ENCODE data around the gene PKMYT1.
A peak's percentile ranks its signal among the peaks of the same experiment; 100 is the strongest.

The PKMYT1 gene

GRCh38 chr16:2980227-2981176, at the start of gene PKMYT1:
PKMYT1 (minus strand) TSS chr16:2980446; CDS start chr16:2979657, 789 bp downstream.
- DNase-seq, result peak; percentile 97

GRCh38 chr16:3029491-3030221, 49.4 kb upstream of the PKMYT1 start:
- DNase-seq, result no peak

GRCh38 chr16:3028716-3029319, 48.6 kb upstream of the PKMYT1 start:
- DNase-seq, result no peak

- peak; percentile 94 for DNase-seq
Measured at GRCh38 chr16:3027983-3028715, 47.9 kb upstream of the PKMYT1 start.

GRCh38 chr16:3027489-3027795, 47.2 kb upstream of the PKMYT1 start:
- DNase-seq, result no peak

GRCh38 chr16:3026609-3027488, 46.6 kb upstream of the PKMYT1 start:
- no peak for DNase-seq

- no peak for DNase-seq
Measured at GRCh38 chr16:3026003-3026378, 45.7 kb upstream of the PKMYT1 start.

GRCh38 chr16:3025032-3026002, 45.1 kb upstream of the PKMYT1 start:
- DNase-seq, result no peak

GRCh38 chr16:3023669-3024478, 43.6 kb upstream of the PKMYT1 start, which contains the start of the genes HCFC1R1 and THOC6:
HCFC1R1 (minus strand) TSS chr16:3023942; CDS start chr16:3023941, 1 bp downstream.
THOC6 (plus strand) TSS chr16:3024035; CDS start chr16:3024327, 292 bp downstream.
- peak; percentile 94 for DNase-seq

GRCh38 chr16:3023415-3023668, 43.1 kb upstream of the PKMYT1 start:
- no peak for DNase-seq

- DNase-seq, result no peak
Measured at GRCh38 chr16:3022684-3023414, 42.6 kb upstream of the PKMYT1 start.

GRCh38 chr16:3022208-3022683, 42.0 kb upstream of the PKMYT1 start:
- peak; percentile 89 for DNase-seq

- DNase-seq, result peak; percentile 72
Measured at GRCh38 chr16:3021449-3022207, 41.4 kb upstream of the PKMYT1 start.

GRCh38 chr16:3020604-3021448, 40.6 kb upstream of the PKMYT1 start:
- DNase-seq, result peak; percentile 42

- DNase-seq, result peak; percentile 64
Measured at GRCh38 chr16:3020247-3020603, 40.0 kb upstream of the PKMYT1 start, which contains the start of gene TNFRSF12A. TNFRSF12A (plus strand) TSS chr16:3020368; CDS start chr16:3020398, 30 bp downstream.

GRCh38 chr16:3019594-3020246, 39.5 kb upstream of the PKMYT1 start:
- no peak for DNase-seq

All from stimulated activated CD4-positive, alpha-beta T cell treated with anti-CD3 and anti-CD28 coated beads, Interleukin-12 subunit alpha, Interleukin-12 subunit beta, amount 100 ng/mL, for 4 hours (primary cell).